Stimulated activated CD8-positive, alpha-beta memory T cell treated with anti-CD3 and anti-CD28 coated beads, Interleukin-7, amount 100 ng/mL, for 1 hour (primary cell): ENCODE measurements around the gene TAS2R60.
"Not testable (repeated sequence)": the region's sequence is repeated elsewhere in the genome, so short reads cannot be mapped to it uniquely, and the experiment has no call there.

Source experiments
- DNase-seq, 2 donors: peaks; one replicate each; pipeline ENCODE4 v3.0.0-alpha.2; 2020; ENCODE audit warnings: low read depth in 2 of 2

The TAS2R60 gene, protein sequence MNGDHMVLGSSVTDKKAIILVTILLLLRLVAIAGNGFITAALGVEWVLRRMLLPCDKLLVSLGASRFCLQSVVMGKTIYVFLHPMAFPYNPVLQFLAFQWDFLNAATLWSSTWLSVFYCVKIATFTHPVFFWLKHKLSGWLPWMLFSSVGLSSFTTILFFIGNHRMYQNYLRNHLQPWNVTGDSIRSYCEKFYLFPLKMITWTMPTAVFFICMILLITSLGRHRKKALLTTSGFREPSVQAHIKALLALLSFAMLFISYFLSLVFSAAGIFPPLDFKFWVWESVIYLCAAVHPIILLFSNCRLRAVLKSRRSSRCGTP

GRCh38 chr7:143443153-143443552, at the start of gene TAS2R60:
Gene TAS2R60, plus strand, starts transcription at chr7:143443453. Its CDS starts 0 bp downstream, at chr7:143443453.
- no peak for DNase-seq

GRCh38 chr7:143394068-143394467, 49.2 kb upstream of the TAS2R60 start:
- DNase-seq = no peak

GRCh38 chr7:143394777-143395176, 48.5 kb upstream of the TAS2R60 start:
- DNase-seq = no peak

- DNase-seq = no peak
Measured at GRCh38 chr7:143395187-143396149, 47.8 kb upstream of the TAS2R60 start.

GRCh38 chr7:143396182-143396581, 47.1 kb upstream of the TAS2R60 start:
- no peak for DNase-seq

- DNase-seq = no peak
Measured at GRCh38 chr7:143396625-143397556, 46.4 kb upstream of the TAS2R60 start.

GRCh38 chr7:143397710-143398530, 45.3 kb upstream of the TAS2R60 start:
- no peak for DNase-seq

DNA sequence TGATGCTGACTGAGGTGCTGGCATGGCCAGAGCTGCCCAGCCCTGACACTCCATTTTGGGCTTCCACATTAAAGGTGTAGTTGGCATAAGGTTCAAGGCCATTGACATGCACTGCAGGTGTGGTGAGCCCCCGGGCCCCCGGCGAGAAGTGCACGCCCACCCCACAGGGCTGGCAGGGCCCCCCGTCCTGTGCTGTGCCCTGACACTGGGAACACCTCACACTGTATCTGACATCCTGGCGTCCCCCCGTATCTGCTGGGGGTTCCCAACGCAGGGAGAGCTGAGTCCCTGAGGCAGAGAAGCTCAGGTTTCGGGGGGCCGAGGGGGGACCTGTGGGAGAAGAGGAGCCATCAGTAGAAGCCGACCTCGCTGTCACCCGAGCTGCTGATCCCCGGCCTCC, 44.6 kb upstream of the TAS2R60 start:
- DNase-seq = no peak

GRCh38 chr7:143399151-143399550, 44.1 kb upstream of the TAS2R60 start:
- no peak for DNase-seq

- no peak for DNase-seq
Measured at GRCh38 chr7:143399642-143400041, 43.6 kb upstream of the TAS2R60 start.

GRCh38 chr7:143401265-143401664, 42.0 kb upstream of the TAS2R60 start:
- no peak for DNase-seq

GRCh38 chr7:143402233-143402632, 41.0 kb upstream of the TAS2R60 start:
- DNase-seq = not testable (repeated sequence)

GRCh38 chr7:143405173-143406001, 37.9 kb upstream of the TAS2R60 start:
- DNase-seq = no peak

DNA sequence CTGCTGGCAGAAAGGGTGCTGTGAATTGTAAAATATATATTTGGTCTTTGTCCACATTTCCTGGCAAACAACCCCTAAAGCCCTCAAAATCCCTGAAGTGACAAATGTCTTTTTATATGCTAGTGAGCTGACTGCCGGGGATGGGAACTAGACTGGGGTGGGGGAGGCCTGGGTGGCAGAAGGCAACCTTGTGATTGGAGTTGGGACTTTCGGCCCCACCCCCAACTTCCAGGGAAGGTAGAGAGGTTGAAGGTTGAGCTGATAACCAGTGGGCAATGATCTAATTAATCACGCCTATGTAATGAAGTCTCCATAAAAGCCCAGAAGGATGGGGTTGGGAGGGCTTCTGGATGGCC, 37.3 kb upstream of the TAS2R60 start:
- no peak for DNase-seq

GRCh38 chr7:143407287-143408251, 35.7 kb upstream of the TAS2R60 start:
- no peak for DNase-seq

DNA sequence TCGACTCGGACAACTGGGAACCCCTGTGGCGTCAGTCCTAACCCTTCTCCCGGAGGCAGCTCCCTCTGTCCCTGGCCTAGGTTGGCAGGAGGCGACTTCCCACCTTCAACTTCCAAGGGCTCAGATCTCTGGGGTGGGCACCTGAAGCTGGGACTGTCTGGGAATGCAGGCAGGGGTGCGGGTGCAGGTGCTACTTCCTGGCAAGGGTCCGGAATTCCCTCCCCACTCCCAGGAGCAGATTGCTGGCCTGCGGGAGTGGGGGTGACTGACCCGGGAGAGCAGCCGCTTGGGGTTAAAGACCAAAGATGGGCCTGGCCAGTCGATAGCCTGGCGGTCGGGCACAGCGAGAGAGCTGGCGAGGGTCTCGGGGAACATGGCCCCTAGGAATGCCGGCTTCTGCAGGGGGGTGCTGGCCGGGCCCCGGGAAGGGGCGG, 35.0 kb upstream of the TAS2R60 start:
- no peak for DNase-seq

DNA sequence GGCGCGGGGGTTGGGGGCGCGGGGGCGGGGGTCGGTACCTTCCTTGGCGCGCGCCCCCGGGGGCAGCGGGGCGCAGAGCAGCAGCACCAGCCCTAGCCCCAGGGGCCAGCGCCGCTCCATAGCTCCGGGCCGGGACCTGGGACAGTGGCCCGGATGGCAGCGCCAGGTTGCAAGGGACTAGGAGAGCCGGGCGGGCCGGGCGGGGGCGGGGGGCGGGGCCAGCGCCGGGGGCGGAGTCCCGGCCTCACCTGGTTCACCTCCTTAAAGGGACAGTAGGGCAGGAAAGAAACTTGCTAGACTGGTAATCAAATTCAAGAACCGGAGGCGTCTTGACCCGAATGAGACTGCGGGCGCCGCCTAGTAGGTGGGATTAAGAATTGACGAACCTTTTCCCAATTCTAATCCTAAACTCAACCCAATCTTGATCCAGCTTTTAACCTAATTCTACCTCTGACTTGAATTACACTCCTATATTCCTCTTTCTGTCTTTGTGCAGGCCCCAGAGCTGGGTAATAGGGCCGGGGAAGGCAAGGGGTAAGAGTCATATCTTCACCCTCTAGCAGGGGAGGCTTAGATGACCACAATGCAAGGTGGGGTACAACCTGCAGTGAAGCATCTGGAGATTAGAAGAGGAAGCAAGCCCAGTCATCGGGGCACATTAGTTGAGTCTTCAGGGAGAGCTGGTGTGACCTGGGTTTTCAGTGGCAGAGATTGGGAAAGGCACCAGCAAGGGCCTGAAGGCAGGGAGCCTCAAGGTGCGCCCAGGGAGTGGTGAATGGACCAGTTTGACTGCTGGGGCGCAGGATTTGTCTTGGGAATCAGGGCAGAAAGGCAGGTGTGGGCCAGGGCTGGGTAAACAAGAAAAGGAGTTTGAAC, 34.3 kb upstream of the TAS2R60 start, which contains the start of gene EPHA1:
TSS of gene EPHA1 (minus strand) at position 171 of the 876 bp plus-strand sequence. CDS start at position 120, 51 bp downstream.
- DNase-seq = no peak
